DND-41 (cell line): ENCODE data around the gene FMO2.

Experiments used
- ATAC-seq: fragments of 200-7000 bp; cut with Tn5 transposase; 3 replicates; pipeline ENCODE4 v1.9.1; 2021; ENCODE audit warnings: low read depth; ENCODE audit not compliant: insufficient read depth
- DNase-seq: peaks from one replicate; pipeline ENCODE4 v3.0.0-alpha.2; 2020
- H2AFZ ChIP-seq: 2 replicates; pipeline ENCODE4 v1.6.0; 2012; ENCODE audit warnings: low read depth, low read length
- H3K27ac ChIP-seq: 2 replicates; pipeline ENCODE4 v1.5.1; 2012; ENCODE audit warnings: low read length, inconsistent platforms
- H3K27me3 ChIP-seq: fragments of 200-600 bp; sonication (generic); 2 replicates; pipeline ENCODE4 v1.6.0; 2012; ENCODE audit warnings: low read length, mild to moderate bottlenecking, inconsistent platforms; ENCODE audit not compliant: insufficient read depth, poor library complexity
- H3K36me3 ChIP-seq: 2 replicates; pipeline ENCODE4 v1.5.1; 2012; ENCODE audit warnings: low read length, inconsistent platforms; ENCODE audit not compliant: insufficient read depth
- H3K4me1 ChIP-seq: 2 replicates; pipeline ENCODE4 v1.5.1; 2012; ENCODE audit warnings: mild to moderate bottlenecking, low read length; ENCODE audit not compliant: insufficient read depth
- H3K4me2 ChIP-seq: 2 replicates; pipeline ENCODE4 v1.6.0; 2012; ENCODE audit warnings: mild to moderate bottlenecking, moderate library complexity, low read length, inconsistent platforms; ENCODE audit not compliant: insufficient read depth
- H3K4me3 ChIP-seq, 2 experiments: fragments of 200-600 bp in 1 of 2; shearing (Covaris generic) in 1 of 2; 2 replicates each; pipeline ENCODE4 v1.5.1; 2012 to 2016; ENCODE audit warnings: inconsistent platforms in 2 of 2, low read length in 2 of 2, mild to moderate bottlenecking in 2 of 2, low read depth in 1 of 2, moderate library complexity in 1 of 2
- H3K79me2 ChIP-seq: 2 replicates; pipeline ENCODE4 v1.6.0; 2012; ENCODE audit warnings: low read length, inconsistent platforms; ENCODE audit not compliant: insufficient read depth
- H3K9ac ChIP-seq: 2 replicates; pipeline ENCODE4 v1.6.0; 2012; ENCODE audit warnings: low read depth, mild to moderate bottlenecking, inconsistent platforms, low read length, moderate library complexity
- H3K9me3 ChIP-seq: 2 replicates; pipeline ENCODE4 v1.5.1; 2012; ENCODE audit warnings: low read length, moderate library complexity, mild to moderate bottlenecking, inconsistent platforms; ENCODE audit not compliant: insufficient read depth, severe bottlenecking
- H4K20me1 ChIP-seq: 2 replicates; pipeline ENCODE4 v1.6.0; 2012; ENCODE audit warnings: low read length; ENCODE audit not compliant: insufficient read depth
- CTCF ChIP-seq: IDR thresholded peaks from 2 replicates; pipeline ENCODE4 v1.5.1; 2012; ENCODE audit warnings: borderline replicate concordance, low read length, moderate library complexity, mild to moderate bottlenecking; ENCODE audit not compliant: poor library complexity, severe bottlenecking; ENCODE audit errors: extremely low read depth
- EZH2 ChIP-seq: IDR thresholded peaks from 3 replicates; pipeline ENCODE4 v1.6.1; 2012; ENCODE audit warnings: borderline replicate concordance, low read depth, mild to moderate bottlenecking, moderate library complexity, low read length, inconsistent platforms; ENCODE audit not compliant: severe bottlenecking

The FMO2 gene

GRCh38 chr1:171258943-171259342, 73.8 kb downstream of the FMO2 start:
- H3K79me2 ChIP-seq, result no peaks in the 10 kb centered on the region
- H3K4me2 ChIP-seq, result no peak overlapping the region
- no peak overlapping the region for H3K27ac ChIP-seq
- no peaks in the 10 kb centered on the region for H3K9me3 ChIP-seq
- H3K4me3 ChIP-seq, result no peak overlapping the region
- no peak overlapping the region for H2AFZ ChIP-seq
- DNase-seq (no peak), ATAC-seq (no peak)
- no peaks in the 10 kb centered on the region for H3K27me3 ChIP-seq
- H3K4me1 ChIP-seq, result no peaks in the 10 kb centered on the region
- H3K9ac ChIP-seq, result no peak overlapping the region
- no peaks in the 10 kb centered on the region for H4K20me1 ChIP-seq
- TF ChIP-seq CTCF (no peak), EZH2 (no peak)
- H3K36me3 ChIP-seq, result no peaks in the 10 kb centered on the region
